K562 (cell line): ENCODE measurements around the gene ZBTB22.

Source experiments
- ARID2 ChIP-seq: fragments of 450-650 bp; IDR thresholded peaks from 2 replicates; pipeline ENCODE4 v1.6.1; 2017; ENCODE audit warnings: antibody characterized with exemption, mild to moderate bottlenecking
- BHLHE40 ChIP-seq: IDR thresholded peaks from 2 replicates; pipeline ENCODE4 v1.6.1; 2011; ENCODE audit warnings: low read length, improper control_type of control experiment
- GABPA ChIP-seq: fragments of 200-800 bp; sonication (Bioruptor generic); conservative IDR thresholded peaks from 2 replicates; pipeline ENCODE4 v1.6.1; 2016; ENCODE audit warnings: low read depth, missing genetic modification characterization, missing compliant biosample characterization
- MTA3 ChIP-seq: fragments of 450-650 bp; formaldehyde crosslinking; IDR thresholded peaks from 2 replicates; pipeline ENCODE4 v1.6.1; 2017; ENCODE audit warnings: mild to moderate bottlenecking, borderline replicate concordance
- SMARCB1 ChIP-seq: IDR thresholded peaks from 2 replicates; pipeline ENCODE4 v1.6.1; 2011; ENCODE audit warnings: improper control_type of control experiment, low read depth; ENCODE audit not compliant: insufficient read length
- STAT6 ChIP-seq: sonication (generic); formaldehyde crosslinking; IDR thresholded peaks from 2 replicates; pipeline ENCODE4 v1.8.1; 2023; ENCODE audit warnings: mild to moderate bottlenecking, missing genetic modification reagents
- ZBTB7A ChIP-seq: IDR thresholded peaks from 2 replicates; pipeline ENCODE4 v1.6.1; 2011; ENCODE audit warnings: low read depth, mild to moderate bottlenecking, low read length, moderate library complexity, borderline replicate concordance; ENCODE audit not compliant: control insufficient read depth
- TF ChIP-seq, protein P1 (sequence below): IDR thresholded peaks from 3 replicates; pipeline ENCODE4 v1.6.1; 2011; ENCODE audit warnings: borderline replicate concordance, mild to moderate bottlenecking; ENCODE audit not compliant: insufficient read length, insufficient read depth
- TF ChIP-seq, protein P2 (sequence below): sonication (generic); formaldehyde crosslinking; IDR thresholded peaks from 2 replicates; pipeline ENCODE4 v1.8.0; 2022; ENCODE audit warnings: mild to moderate bottlenecking, missing genetic modification reagents
- TF ChIP-seq, protein P3 (sequence below): IDR thresholded peaks from 2 replicates; pipeline ENCODE4 v1.6.1; 2014; ENCODE audit warnings: antibody characterized with exemption

DNA sequence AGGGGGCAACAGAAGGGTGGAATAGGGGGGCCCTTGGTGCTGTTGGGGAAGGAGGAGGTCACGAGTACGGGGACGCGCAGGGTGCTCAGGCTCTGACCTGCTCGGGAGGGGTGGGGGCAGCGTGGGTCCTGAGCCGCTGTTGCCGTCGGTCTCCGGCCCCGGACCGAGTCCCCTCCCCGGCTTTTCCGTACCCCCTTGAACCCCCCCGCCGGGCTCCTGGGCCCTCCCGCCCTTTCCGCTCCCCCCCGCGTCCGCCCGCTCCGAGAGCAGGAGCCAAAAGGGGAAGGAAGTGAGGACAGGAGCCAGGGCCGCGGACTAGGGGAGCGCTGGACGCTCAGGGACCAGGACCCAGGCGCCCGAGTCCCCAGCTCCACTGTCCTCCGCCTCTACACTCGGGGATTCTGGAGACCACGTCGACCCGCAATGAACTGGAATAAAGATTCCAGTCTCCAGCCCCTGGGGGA is 18.7 kb downstream of the ZBTB22 start, which contains the start of gene RGL2:
- TF ChIP-seq MTA3 (no peak), ZBTB7A (no peak), SMARCB1 (no peak), BHLHE40 (no peak), GABPA (tag) (no peak), ARID2 (no peak), STAT6 (peak; percentile 53; the same call in 1 of the 2 replicates)
- TF ChIP-seq, protein P1, sequence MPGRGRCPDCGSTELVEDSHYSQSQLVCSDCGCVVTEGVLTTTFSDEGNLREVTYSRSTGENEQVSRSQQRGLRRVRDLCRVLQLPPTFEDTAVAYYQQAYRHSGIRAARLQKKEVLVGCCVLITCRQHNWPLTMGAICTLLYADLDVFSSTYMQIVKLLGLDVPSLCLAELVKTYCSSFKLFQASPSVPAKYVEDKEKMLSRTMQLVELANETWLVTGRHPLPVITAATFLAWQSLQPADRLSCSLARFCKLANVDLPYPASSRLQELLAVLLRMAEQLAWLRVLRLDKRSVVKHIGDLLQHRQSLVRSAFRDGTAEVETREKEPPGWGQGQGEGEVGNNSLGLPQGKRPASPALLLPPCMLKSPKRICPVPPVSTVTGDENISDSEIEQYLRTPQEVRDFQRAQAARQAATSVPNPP = no peak
- TF ChIP-seq, protein P2, sequence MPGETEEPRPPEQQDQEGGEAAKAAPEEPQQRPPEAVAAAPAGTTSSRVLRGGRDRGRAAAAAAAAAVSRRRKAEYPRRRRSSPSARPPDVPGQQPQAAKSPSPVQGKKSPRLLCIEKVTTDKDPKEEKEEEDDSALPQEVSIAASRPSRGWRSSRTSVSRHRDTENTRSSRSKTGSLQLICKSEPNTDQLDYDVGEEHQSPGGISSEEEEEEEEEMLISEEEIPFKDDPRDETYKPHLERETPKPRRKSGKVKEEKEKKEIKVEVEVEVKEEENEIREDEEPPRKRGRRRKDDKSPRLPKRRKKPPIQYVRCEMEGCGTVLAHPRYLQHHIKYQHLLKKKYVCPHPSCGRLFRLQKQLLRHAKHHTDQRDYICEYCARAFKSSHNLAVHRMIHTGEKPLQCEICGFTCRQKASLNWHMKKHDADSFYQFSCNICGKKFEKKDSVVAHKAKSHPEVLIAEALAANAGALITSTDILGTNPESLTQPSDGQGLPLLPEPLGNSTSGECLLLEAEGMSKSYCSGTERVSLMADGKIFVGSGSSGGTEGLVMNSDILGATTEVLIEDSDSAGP = no peak
- TF ChIP-seq, protein P3, sequence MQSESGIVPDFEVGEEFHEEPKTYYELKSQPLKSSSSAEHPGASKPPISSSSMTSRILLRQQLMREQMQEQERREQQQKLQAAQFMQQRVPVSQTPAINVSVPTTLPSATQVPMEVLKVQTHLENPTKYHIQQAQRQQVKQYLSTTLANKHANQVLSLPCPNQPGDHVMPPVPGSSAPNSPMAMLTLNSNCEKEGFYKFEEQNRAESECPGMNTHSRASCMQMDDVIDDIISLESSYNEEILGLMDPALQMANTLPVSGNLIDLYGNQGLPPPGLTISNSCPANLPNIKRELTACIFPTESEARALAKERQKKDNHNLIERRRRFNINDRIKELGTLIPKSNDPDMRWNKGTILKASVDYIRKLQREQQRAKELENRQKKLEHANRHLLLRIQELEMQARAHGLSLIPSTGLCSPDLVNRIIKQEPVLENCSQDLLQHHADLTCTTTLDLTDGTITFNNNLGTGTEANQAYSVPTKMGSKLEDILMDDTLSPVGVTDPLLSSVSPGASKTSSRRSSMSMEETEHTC = no peak
